GM21390 (cell line): ENCODE data around the gene MAST1.
"Not testable (repeated sequence)": the region's sequence is repeated elsewhere in the genome, so short reads cannot be mapped to it uniquely, and the experiment has no call there.

ENCODE experiments used
- ATAC-seq: cut with Tn5 transposase; IDR thresholded peaks from one replicate; pipeline ENCODE4 v1.9.1; 2021; ENCODE audit not compliant: unreplicated experiment

Gene MAST1

DNA sequence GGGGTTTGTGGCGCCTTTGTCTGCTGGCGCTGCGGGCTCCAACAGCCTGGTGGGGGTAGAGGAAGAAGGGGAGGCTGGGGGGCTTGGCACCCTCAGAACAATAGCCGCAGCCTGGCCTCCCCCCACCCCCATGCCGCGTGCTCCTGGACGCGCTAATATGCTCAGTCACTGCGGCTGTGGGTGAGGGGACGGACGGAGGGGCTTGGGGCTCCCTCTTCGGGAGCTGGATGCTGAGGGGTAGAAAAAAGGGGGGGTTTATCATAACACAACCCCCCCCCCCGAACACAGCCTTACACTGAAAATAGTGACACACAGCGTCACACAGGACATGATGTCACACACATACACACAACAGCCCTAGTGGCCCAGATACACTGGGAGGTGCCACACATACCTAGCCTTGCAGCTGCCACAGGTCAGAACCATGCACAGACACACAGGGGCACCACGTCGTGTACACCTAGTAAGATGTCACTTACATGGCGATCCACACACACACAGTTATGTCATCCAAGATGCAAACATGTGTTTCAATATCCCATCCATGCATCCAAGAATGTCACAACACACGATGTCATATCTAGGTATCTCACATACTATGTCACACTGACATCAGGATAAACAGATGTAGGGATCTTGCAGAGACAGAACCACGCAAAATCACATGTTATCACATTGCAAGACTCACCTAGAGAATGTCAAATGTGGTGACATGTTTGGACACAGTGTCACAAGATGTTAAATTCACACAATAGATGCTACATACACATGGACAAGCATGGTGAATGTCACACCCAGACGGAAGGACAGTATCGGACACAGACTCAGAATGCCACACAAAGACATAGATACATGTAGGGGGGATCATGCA lies 806 bp downstream of the MAST1 start:
- no peak for ATAC-seq

- ATAC-seq: no peak
Measured at GRCh38 chr19:12840091-12841079, 2.1 kb downstream of the MAST1 start.

- no peak for ATAC-seq
Measured at GRCh38 chr19:12841094-12841493, 2.8 kb downstream of the MAST1 start.

DNA sequence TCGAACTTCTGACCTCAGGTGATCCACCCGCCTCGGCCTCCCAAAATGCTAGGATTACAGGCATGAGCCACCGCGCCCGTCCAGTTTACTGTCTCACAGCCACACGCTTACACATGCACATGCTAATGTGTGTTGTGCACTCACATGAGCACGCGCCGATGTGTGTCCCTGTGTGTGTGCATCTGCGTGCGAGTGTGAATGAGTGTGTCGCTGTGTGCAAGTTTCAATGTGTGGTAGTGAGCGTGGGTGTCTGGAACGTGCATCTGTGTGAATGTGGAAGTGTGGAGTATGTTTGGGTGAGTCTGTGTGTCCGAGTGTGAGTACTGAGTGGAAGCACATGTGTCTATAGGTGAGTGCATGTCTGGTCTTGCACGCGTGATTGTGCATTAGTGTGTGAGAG lies 4.2 kb downstream of the MAST1 start:
- no peak for ATAC-seq

- ATAC-seq: no peak
Measured at GRCh38 chr19:12843328-12843727, 5.0 kb downstream of the MAST1 start.

- ATAC-seq: no peak
Measured at GRCh38 chr19:12843999-12844732, 5.9 kb downstream of the MAST1 start.

DNA sequence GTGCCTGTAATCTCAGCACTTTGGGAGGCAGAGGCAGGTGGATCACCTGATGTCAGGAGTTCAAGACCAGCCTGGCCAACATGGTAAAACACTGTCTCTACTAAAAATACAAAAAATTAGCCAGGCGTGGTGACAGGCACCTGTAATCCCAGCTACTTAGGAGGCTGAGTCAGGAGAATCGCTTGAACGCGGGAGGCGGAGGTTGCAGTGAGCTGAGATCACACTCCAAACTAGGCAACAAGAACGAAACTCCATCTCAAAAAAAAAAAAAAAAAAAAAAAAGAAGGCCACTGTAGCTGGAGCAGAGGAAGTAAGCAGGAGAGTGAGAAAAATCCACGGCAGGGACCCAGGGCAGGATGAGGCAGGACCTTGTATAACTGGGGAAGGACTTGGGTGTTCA lies 8.3 kb downstream of the MAST1 start:
- not testable (repeated sequence) for ATAC-seq

DNA sequence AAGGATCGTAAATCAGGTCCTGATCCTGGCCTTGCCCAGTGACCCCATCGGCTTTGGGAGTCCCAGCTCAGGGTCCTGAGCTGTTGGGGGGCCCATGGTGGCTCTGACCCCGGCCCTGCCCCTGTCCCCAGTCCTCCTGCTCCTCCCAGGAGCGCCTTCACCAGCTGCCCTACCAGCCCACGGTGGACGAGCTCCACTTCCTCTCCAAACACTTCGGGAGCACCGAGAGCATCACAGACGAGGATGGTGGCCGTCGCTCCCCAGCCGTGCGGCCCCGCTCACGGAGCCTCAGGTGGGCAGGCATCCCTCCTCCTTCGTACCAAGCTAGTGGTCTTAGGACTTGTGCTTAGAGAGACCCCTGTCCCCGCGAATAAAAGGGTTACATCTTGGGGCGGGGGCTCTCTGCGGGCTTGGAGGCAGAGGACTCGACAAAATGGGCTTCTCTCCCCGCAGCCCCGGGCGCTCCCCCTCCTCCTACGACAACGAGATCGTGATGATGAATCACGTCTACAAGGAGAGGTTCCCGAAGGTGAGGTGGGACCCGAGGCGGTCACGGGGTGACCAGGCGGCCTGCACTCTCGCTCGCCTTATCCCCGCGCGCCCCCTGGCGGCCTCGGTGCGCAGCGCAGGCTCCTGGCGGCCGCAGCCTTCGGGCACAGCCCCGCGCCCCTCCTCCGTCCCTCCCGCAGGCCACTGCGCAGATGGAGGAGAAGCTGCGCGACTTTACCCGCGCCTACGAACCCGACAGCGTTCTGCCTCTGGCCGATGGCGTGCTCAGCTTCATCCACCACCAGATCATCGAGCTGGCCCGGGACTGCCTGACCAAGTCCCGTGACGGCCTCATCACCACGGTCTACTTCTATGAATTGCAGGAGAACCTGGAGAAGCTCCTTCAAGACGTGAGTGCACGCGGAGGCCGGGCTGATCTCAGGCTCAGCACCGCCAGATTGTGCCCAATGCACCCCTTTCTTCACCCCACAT lies 9.1 kb downstream of the MAST1 start:
- ATAC-seq: no peak

DNA sequence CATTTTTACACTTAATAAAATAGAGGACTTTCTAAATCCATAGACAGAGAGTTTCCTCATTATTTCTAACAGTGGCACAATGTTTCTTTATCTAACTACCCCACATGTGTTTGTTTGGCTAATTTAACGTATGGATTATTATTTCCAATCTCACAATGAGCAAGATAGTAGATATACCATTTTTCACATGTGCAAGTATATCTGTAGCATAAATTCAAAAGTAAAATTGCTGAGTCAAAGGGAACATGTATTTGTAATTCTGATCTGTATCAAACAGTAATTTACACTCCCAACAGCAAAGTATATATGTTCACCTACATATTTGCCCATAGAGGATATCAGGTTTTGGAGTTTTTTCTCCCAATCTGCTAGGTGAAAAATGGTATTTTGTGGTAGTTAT lies 18.3 kb downstream of the MAST1 start:
- ATAC-seq: no peak

GRCh38 chr19:12858041-12858928 lies 20.0 kb downstream of the MAST1 start:
- ATAC-seq: no peak

DNA sequence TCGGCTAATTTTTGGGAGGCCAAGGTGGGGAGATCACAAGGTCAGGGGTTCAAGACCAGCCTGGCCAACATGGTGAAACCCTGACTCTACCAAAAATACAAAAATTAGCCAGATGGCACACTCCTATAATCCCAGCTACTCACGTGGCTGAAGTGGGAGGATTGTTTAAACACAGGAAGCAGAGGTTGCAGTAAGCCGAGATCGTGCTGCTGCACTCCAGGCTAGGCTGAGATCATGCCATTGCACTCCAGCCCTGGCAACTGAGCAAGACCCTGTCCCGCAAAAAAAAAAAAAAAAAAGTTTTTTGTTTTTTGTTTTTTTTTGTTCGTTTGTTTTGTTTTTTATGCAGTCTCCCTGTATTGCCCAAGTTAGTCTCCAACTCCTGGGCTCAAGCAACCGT lies 21.2 kb downstream of the MAST1 start:
- no peak for ATAC-seq

DNA sequence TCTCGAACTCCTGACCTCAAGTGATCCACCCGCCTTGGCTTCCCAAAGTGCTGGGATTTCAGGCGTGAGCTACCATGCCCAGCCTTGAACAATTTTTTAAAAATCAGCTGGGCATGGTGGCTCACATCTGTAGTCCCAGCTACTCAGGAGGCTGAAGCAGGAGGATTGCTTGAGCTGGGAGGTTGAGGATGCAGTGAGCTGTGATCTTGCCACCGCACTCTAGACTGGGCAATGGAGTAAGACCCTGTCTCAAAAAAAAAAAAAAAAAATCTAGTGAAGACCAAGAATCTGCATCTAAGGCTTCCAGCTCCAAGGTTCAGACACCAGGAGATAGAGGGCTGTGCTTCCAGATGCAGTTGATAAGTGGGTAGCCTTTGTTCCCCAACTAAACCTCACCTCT lies 25.8 kb downstream of the MAST1 start:
- no peak for ATAC-seq

- ATAC-seq: no peak
Measured at GRCh38 chr19:12864721-12865715, 26.7 kb downstream of the MAST1 start.

DNA sequence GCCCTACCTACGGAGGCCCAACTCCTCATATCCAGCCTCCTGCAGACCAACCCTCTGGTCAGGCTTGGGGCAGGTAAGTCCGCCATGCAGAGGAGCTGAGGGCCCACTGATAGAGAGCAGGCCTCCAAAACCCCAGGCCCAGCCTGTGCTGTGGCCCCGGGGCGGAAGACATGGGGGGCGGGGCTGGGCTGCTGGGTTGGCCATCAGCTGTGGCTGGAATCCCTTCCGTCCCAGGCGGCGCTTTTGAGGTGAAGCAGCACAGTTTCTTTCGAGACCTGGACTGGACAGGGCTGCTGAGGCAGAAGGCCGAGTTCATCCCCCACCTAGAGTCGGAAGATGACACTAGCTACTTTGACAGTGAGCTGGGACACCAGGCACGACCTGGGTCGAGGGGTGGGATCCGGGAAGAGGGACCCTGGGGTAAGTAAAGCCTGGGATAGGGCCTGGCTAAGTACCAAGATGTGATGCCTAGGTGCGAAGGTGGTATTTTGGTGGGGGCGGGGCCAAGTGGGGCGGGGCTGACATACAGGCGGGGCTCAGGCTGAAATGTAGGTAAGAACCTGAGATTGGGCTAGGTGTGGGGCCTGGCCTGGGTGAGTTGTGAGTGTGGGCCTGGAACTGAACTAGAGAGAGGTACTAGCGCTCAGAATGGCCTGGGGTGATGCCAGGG lies 27.6 kb downstream of the MAST1 start:
- no peak for ATAC-seq

DNA sequence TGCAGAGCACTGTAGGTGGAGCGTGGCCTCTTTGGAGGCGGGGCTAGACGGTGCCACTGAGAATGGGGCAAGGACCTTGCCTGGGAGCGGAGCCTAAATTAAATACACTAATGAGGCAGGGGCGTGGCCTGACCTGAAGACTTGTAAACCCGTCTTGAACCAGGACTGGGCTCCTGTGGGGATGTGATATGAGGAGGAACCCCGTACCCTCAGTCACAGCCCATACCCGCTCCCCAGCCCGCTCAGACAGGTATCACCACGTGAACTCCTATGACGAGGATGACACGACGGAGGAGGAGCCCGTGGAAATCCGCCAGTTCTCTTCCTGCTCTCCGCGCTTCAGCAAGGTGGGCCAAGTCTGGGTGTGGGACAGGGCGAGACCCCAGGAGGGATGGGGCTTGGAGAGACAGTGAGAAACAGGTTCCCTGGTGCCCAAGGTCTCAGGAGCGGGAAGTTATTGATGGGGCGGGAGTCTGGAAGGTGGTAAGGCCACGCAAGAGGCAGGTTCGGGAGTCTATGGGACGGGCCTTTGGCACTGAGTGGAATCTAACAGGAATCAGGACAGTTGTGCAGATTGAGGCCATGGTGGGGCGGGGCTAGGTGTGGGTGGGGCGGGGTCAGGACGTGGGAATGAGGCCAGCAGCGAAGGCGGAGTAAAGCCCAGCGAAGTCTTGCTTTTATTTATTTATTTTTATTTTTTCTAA lies 28.3 kb downstream of the MAST1 start:
- ATAC-seq: no peak
